Large intestine (tissue), 3 donors: ENCODE data around the gene SENP7. TPM values are rescaled to one million over a fixed set of nuclear protein-coding genes. Genes with fewer than 3 reads are reported as not detected.
"Not testable (repeated sequence)": the region's sequence is repeated elsewhere in the genome, so short reads cannot be mapped to it uniquely, and the experiment has no call there.

Source experiments
- DNase-seq, 2 donors: peaks; one replicate each; pipeline versions ENCODE4 v3.0.0 to v3.0.0-alpha.2; 2013
- H3K27ac ChIP-seq: one replicate; pipeline ENCODE4 v1.5.1; 2013; ENCODE audit warnings: low read length
- H3K27me3 ChIP-seq: 2 replicates; pipeline ENCODE4 v1.6.1; 2013; ENCODE audit warnings: low read length; ENCODE audit not compliant: control insufficient read depth, insufficient read depth
- H3K36me3 ChIP-seq: 2 replicates; pipeline ENCODE4 v1.6.1; 2013; ENCODE audit warnings: low read length; ENCODE audit not compliant: control insufficient read depth, insufficient read depth
- H3K4me1 ChIP-seq: one replicate; pipeline ENCODE4 v1.6.1; 2013; ENCODE audit warnings: low read length; ENCODE audit not compliant: control insufficient read depth, insufficient read depth
- H3K4me3 ChIP-seq: one replicate; pipeline ENCODE4 v1.5.1; 2013; ENCODE audit warnings: low read length
- H3K9me3 ChIP-seq: one replicate; pipeline ENCODE4 v1.6.1; 2013; ENCODE audit warnings: mild to moderate bottlenecking, low read depth, low read length, moderate library complexity; ENCODE audit not compliant: control insufficient read depth
- WGBS: methylation state at CpG from one replicate; pipeline ENCODE4 v1.1.5; 2013; ENCODE audit warnings: low lambda C conversion rate; ENCODE audit not compliant: insufficient coverage; 5-methylcytosine and 5-hydroxymethylcytosine counted together
- polyA plus RNA-seq: library from polyadenylated mRNA; unstranded; fragments of 120-200 nt; gene quantifications from one replicate; pipeline ENCODE4 v1.2.1, GENCODE V29; 2013

The SENP7 gene
- polyA plus RNA-seq, 1 donor = 41.1 TPM

- H3K27me3 ChIP-seq = no peaks in the 10 kb centered on the region
- no peaks in the 10 kb centered on the region for H3K4me1 ChIP-seq
- WGBS = no CpG with 5 or more reads among the region's 8 CpGs
- DNase-seq = no peak
- no peak overlapping the region for H3K4me3 ChIP-seq
- H3K27ac ChIP-seq = no peak overlapping the region
- H3K36me3 ChIP-seq = peaks cover 7% of the 10 kb centered on the region
- H3K9me3 ChIP-seq = no peaks in the 10 kb centered on the region
Observed at GRCh38 chr3:101484805-101485620, 28.0 kb downstream of the SENP7 start.

- DNase-seq = no peak
- Histone ChIP-seq H3K27me3 (no peaks in the 10 kb centered on the region), H3K9me3 (no peaks in the 10 kb centered on the region), H3K4me3 (no peak overlapping the region), H3K36me3 (peaks cover 2% of the 10 kb centered on the region), H3K27ac (no peak overlapping the region), H3K4me1 (no peaks in the 10 kb centered on the region)
- WGBS = 100% methylated on average over 1 of the region's 3 CpGs
Observed at GRCh38 chr3:101478980-101479379, 34.0 kb downstream of the SENP7 start.

GRCh38 chr3:101474841-101475552 is 38.0 kb downstream of the SENP7 start:
- not testable (repeated sequence) for H3K4me1 ChIP-seq, H3K36me3 ChIP-seq, H3K27me3 ChIP-seq, DNase-seq, H3K27ac ChIP-seq, H3K9me3 ChIP-seq, H3K4me3 ChIP-seq
- no CpG with 5 or more reads among the region's 2 CpGs for WGBS

- not testable (repeated sequence) for H3K27me3 ChIP-seq, H3K4me3 ChIP-seq, H3K9me3 ChIP-seq, H3K4me1 ChIP-seq, DNase-seq, H3K27ac ChIP-seq, H3K36me3 ChIP-seq
- 80% methylated on average over 1 of the region's 4 CpGs for WGBS
Observed at GRCh38 chr3:101468676-101469075, 44.3 kb downstream of the SENP7 start.

GRCh38 chr3:101467310-101467663 is 45.7 kb downstream of the SENP7 start:
- H3K36me3 ChIP-seq, DNase-seq, H3K4me1 ChIP-seq, H3K27me3 ChIP-seq, H3K9me3 ChIP-seq: not testable (repeated sequence)
- Histone ChIP-seq H3K27ac (peak overlapping the region; percentile 48), H3K4me3 (peak overlapping the region; percentile 37)
- WGBS = no CpG with 5 or more reads among the region's 3 CpGs

- Histone ChIP-seq H3K4me3 (peak overlapping the region; percentile 37), H3K36me3 (no peaks in the 10 kb centered on the region), H3K27me3 (no peaks in the 10 kb centered on the region), H3K9me3 (peaks cover 3% of the 10 kb centered on the region), H3K27ac (peak overlapping the region; percentile 48), H3K4me1 (no peaks in the 10 kb centered on the region)
- peak; percentile 7 to 53 for DNase-seq
- WGBS = no CpG with 5 or more reads among the region's 17 CpGs
Observed at GRCh38 chr3:101466465-101467309, 46.3 kb downstream of the SENP7 start.

- H3K27me3 ChIP-seq = no peaks in the 10 kb centered on the region
- no peak overlapping the region for H3K27ac ChIP-seq
- H3K36me3 ChIP-seq = no peaks in the 10 kb centered on the region
- no CpG with 5 or more reads among the region's 2 CpGs for WGBS
- H3K4me1 ChIP-seq = no peaks in the 10 kb centered on the region
- H3K9me3 ChIP-seq = peaks cover 3% of the 10 kb centered on the region
- H3K4me3 ChIP-seq = no peak overlapping the region
- DNase-seq = no peak
Observed at GRCh38 chr3:101464235-101464634, 48.8 kb downstream of the SENP7 start.

- Histone ChIP-seq H3K27me3 (no peaks in the 10 kb centered on the region), H3K36me3 (peaks cover 2% of the 10 kb centered on the region)
- WGBS = no CpG with 5 or more reads among the region's 4 CpGs
Observed at GRCh38 chr3:101461451-101461850, 51.6 kb downstream of the SENP7 start.

GRCh38 chr3:101458387-101458786 is 54.6 kb downstream of the SENP7 start:
- H3K27ac ChIP-seq = no peak overlapping the region
- WGBS = no CpG with 5 or more reads among the region's 2 CpGs
- no peaks in the 10 kb centered on the region for H3K9me3 ChIP-seq
- peaks cover 2% of the 10 kb centered on the region for H3K36me3 ChIP-seq
- no peaks in the 10 kb centered on the region for H3K4me1 ChIP-seq
- DNase-seq = no peak
- H3K4me3 ChIP-seq = no peak overlapping the region
- H3K27me3 ChIP-seq = no peaks in the 10 kb centered on the region

More at GRCh38 chr3:101461451-101461850, 51.6 kb downstream of the SENP7 start:
- no peak overlapping the region for H3K4me3 ChIP-seq
- no peaks in the 10 kb centered on the region for H3K4me1 ChIP-seq
- no peak overlapping the region for H3K27ac ChIP-seq
- peaks cover 3% of the 10 kb centered on the region for H3K9me3 ChIP-seq
- no peak for DNase-seq

- Histone ChIP-seq H3K4me3 (no peak overlapping the region), H3K27ac (no peak overlapping the region), H3K27me3 (no peaks in the 10 kb centered on the region), H3K9me3 (no peaks in the 10 kb centered on the region), H3K4me1 (no peaks in the 10 kb centered on the region), H3K36me3 (peaks cover 2% of the 10 kb centered on the region)
- DNase-seq = no peak
Observed at GRCh38 chr3:101454629-101455028, 58.4 kb downstream of the SENP7 start.
